Measurements from ENCODE around the gene HOXB3.

Gene HOXB3

GRCh38 chr17:48618256-48618896, 28.3 kb upstream of the HOXB3 start (continued):
- TF ChIP-seq, protein P1, sequence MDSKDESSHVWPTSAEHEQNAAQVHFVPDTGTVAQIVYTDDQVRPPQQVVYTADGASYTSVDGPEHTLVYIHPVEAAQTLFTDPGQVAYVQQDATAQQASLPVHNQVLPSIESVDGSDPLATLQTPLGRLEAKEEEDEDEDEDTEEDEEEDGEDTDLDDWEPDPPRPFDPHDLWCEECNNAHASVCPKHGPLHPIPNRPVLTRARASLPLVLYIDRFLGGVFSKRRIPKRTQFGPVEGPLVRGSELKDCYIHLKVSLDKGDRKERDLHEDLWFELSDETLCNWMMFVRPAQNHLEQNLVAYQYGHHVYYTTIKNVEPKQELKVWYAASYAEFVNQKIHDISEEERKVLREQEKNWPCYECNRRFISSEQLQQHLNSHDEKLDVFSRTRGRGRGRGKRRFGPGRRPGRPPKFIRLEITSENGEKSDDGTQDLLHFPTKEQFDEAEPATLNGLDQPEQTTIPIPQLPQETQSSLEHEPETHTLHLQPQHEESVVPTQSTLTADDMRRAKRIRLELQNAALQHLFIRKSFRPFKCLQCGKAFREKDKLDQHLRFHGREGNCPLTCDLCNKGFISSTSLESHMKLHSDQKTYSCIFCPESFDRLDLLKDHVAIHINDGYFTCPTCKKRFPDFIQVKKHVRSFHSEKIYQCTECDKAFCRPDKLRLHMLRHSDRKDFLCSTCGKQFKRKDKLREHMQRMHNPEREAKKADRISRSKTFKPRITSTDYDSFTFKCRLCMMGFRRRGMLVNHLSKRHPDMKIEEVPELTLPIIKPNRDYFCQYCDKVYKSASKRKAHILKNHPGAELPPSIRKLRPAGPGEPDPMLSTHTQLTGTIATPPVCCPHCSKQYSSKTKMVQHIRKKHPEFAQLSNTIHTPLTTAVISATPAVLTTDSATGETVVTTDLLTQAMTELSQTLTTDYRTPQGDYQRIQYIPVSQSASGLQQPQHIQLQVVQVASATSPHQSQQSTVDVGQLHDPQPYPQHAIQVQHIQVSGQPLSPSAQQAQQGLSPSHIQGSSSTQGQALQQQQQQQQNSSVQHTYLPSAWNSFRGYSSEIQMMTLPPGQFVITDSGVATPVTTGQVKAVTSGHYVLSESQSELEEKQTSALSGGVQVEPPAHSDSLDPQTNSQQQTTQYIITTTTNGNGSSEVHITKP (tag by site-specific recombination; IDR thresholded peaks at IDR 0.05) = no peak
- TF ChIP-seq ZNF433 (tag by site-specific recombination; IDR thresholded peaks at IDR 0.05; ENCODE audit: low read depth) = no peak
- no peak for TF ChIP-seq ZNF629 (tag by site-specific recombination; IDR thresholded peaks at IDR 0.05)
- no peak for TF ChIP-seq ZNF585B (tag by site-specific recombination; IDR thresholded peaks at IDR 0.05)
- no peak for TF ChIP-seq YY2 (tag by site-specific recombination; IDR thresholded peaks at IDR 0.05)
- no peak for TF ChIP-seq GLI4 (tag by site-specific recombination; IDR thresholded peaks at IDR 0.05)
- TF ChIP-seq ZNF473 (tag by site-specific recombination; IDR thresholded peaks at IDR 0.05) = no peak
- TF ChIP-seq ZNF530 (tag by site-specific recombination; IDR thresholded peaks at IDR 0.05; ENCODE audit: low read depth) = no peak
- TF ChIP-seq ZSCAN18 (tag by site-specific recombination; IDR thresholded peaks at IDR 0.05) = no peak
- TF ChIP-seq MZF1 (tag by site-specific recombination; IDR thresholded peaks at IDR 0.05; ENCODE audit: borderline replicate concordance) = no peak
- TF ChIP-seq ZBTB1 (tag by site-specific recombination; IDR thresholded peaks at IDR 0.05) = no peak
- TF ChIP-seq ZNF423 (tag by site-specific recombination; IDR thresholded peaks at IDR 0.05) = no peak
- TF ChIP-seq ZNF26 (tag by site-specific recombination; IDR thresholded peaks at IDR 0.05) = no peak
- TF ChIP-seq ZNF341 (tag by site-specific recombination; IDR thresholded peaks at IDR 0.05; ENCODE audit: low read depth) = no peak
- TF ChIP-seq ZNF785 (tag by site-specific recombination; IDR thresholded peaks at IDR 0.05) = no peak
- no peak for TF ChIP-seq ZNF121 (tag by site-specific recombination; IDR thresholded peaks at IDR 0.05)
- no peak for TF ChIP-seq ZNF48 (tag by site-specific recombination; IDR thresholded peaks at IDR 0.05)
- TF ChIP-seq REST (tag by site-specific recombination; IDR thresholded peaks at IDR 0.05) = no peak
- TF ChIP-seq, protein P2, sequence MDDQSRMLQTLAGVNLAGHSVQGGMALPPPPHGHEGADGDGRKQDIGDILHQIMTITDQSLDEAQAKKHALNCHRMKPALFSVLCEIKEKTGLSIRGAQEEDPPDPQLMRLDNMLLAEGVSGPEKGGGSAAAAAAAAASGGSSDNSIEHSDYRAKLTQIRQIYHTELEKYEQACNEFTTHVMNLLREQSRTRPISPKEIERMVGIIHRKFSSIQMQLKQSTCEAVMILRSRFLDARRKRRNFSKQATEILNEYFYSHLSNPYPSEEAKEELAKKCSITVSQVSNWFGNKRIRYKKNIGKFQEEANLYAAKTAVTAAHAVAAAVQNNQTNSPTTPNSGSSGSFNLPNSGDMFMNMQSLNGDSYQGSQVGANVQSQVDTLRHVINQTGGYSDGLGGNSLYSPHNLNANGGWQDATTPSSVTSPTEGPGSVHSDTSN (CRISPR knock-in tag; IDR thresholded peaks at IDR 0.05) = no peak

All from HEK293 (cell line).